Fibroblast of villous mesenchyme (primary cell): ENCODE data around the gene RAD51B. TPM values are rescaled to one million over a fixed set of nuclear protein-coding genes. Genes with fewer than 3 reads are reported as not detected.
A peak's percentile ranks its signal among the peaks of the same experiment; 100 is the strongest.
"Not testable (repeated sequence)": the region's sequence is repeated elsewhere in the genome, so short reads cannot be mapped to it uniquely, and the experiment has no call there.

Source experiments
- DNase-seq: peaks from one replicate; pipeline ENCODE4 v3.0.0-alpha.2; 2010; ENCODE audit warnings: low read depth
- H3K4me3 ChIP-seq: 2 replicates; pipeline ENCODE4 v1.5.1; 2011; ENCODE audit warnings: low read depth, mild to moderate bottlenecking, low read length
- total RNA-seq: library from RNA; depleted of rRNA; stranded (reverse); fragments of >200 nt; gene quantifications from 2 replicates; pipeline ENCODE4 v1.2.3, GENCODE V29; 2012
- TF ChIP-seq, protein P1 (sequence below): IDR thresholded peaks from 2 replicates; pipeline ENCODE4 v1.5.1; 2012; ENCODE audit warnings: low read depth, mild to moderate bottlenecking, low read length; ENCODE audit not compliant: insufficient read depth

The RAD51B gene
- total RNA-seq, 1 donor = 22.0 TPM

DNA sequence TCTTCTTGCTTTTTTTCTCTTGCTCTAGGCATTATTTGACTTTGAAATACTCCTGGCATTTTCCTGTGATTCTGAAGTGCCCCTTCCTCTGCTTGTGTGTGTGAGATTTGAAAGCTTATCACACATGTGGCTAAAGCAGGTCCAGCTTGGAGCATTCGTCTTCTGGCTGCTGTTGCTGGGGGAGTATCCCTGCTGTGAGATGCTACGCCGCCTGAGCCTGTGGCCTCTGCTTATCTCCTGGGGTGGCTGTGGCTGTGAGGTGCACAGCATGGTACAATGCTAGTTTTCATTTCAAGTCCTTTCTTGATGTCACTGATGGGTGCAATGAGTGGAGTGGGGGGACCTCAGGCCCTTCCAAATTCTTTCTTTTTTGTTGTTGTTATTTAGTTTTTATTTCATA, 601.5 kb downstream of the RAD51B start:
- DNase-seq = no peak
- TF ChIP-seq, protein P1, sequence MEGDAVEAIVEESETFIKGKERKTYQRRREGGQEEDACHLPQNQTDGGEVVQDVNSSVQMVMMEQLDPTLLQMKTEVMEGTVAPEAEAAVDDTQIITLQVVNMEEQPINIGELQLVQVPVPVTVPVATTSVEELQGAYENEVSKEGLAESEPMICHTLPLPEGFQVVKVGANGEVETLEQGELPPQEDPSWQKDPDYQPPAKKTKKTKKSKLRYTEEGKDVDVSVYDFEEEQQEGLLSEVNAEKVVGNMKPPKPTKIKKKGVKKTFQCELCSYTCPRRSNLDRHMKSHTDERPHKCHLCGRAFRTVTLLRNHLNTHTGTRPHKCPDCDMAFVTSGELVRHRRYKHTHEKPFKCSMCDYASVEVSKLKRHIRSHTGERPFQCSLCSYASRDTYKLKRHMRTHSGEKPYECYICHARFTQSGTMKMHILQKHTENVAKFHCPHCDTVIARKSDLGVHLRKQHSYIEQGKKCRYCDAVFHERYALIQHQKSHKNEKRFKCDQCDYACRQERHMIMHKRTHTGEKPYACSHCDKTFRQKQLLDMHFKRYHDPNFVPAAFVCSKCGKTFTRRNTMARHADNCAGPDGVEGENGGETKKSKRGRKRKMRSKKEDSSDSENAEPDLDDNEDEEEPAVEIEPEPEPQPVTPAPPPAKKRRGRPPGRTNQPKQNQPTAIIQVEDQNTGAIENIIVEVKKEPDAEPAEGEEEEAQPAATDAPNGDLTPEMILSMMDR = no peak
- no peak overlapping the region for H3K4me3 ChIP-seq

DNA sequence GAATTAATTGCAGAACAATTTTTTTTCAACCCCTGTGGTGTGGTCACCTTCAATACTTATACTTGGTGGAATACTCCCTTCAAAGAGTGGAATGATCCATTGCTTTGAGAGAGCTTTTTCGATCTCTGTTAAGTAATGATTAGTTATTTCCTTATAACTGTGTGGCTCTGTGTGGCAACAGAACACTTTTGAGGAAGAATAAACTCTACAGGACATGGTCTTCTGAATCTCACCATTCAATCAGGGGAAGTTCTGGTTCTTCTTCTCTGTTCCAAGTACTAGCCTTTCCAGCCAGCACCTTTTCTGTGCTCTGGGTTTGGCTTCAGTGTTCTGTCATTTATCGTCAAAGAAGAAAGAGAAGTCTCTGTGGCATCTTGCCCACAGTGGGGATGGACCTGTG, 604.1 kb downstream of the RAD51B start:
- H3K4me3 ChIP-seq = no peak overlapping the region
- TF ChIP-seq, protein P1 = no peak
- no peak for DNase-seq

DNA sequence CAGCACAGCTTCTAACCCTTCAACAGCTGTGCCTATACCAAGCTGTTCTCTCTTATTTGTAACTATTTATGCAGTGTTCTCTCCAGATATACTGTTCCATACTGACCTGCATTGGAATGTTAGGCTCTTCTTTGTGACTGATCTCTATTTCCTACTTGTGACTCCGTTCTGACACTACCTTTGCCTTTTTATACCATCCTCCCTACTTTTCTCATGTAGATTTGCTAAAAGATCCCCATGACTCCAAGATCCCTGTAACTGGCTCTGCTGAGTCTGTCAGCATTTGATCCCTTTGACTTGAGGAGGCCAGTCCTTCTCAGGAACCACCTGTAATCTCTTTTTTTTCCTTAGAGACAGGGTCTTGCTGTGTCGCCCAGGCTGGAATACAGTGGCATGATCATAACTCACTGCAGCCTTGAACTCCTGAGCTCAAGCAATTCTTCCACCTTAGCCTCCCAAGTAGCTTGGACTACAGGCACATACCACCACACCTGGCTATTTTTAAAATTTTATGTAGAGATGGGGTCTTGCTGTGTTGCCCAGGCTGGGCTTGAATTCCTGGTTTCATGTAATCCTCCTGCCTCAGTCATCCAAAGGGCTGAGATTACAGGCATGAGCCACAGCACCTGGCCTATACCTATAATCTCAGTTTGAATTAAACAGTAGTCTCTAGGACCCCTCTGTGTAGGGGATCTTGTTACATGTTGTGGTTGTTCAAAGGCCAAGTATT, 605.0 kb downstream of the RAD51B start:
- no peak overlapping the region for H3K4me3 ChIP-seq
- DNase-seq = no peak
- TF ChIP-seq, protein P1 = no peak

- TF ChIP-seq, protein P1 = no peak
- no peak for DNase-seq
- no peak overlapping the region for H3K4me3 ChIP-seq
Measured at GRCh38 chr14:68426661-68427549, 607.3 kb downstream of the RAD51B start.

DNA sequence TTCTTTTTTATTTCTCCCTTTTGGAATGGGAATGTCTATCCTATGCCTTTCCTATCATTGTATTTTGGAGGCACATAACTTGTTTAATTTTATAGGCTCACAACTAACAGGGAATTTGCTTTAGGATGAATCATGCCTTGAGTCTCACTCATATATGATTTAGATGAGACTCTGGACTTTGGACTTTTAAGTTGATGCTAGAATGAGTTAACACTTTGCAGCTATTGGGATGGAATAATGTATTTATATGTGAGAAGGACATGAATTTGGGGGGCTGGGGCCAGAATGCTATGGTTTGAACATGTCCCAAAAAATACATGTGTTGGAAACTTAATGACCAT, 607.9 kb downstream of the RAD51B start:
- H3K4me3 ChIP-seq = no peak overlapping the region
- TF ChIP-seq, protein P1 = no peak
- DNase-seq = no peak

DNA sequence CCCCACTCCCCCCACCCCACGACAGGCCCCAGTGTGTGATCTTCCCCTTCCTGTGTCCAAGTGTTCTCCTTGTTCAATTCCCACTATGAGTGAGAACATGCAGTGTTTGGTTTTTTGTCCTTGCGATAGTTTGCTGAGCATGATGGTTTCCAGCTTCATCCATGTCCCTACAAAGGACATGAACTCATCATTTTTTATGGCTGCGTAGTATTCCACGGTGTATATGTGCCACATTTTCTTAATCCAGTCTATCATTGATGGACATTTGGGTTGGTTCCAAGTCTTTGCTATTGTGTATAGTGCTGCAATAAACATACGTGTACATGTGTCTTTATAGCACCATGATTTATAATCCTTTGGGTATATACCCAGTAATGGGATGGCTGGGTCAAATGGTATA, 609.3 kb downstream of the RAD51B start:
- not testable (repeated sequence) for H3K4me3 ChIP-seq, DNase-seq

DNA sequence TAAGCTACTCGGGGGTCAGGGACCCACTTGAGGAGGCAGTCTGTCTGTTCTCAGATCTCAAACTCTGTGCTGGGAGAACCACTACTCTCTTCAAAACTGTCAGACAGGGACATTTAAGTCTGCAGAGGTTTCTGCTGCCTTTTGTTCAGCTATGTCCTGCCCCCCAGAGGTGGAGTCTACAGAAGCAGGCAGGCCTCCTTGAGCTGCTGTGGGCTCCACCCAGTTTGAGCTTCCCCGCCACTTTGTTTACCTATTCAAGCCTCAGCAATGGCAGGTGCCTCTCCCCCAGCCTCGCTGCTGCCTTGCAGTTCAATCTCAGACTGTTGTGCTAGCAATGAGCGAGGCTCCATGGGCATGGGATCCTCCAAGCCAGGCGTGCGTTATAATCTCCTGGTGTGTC, 614.6 kb downstream of the RAD51B start:
- DNase-seq, H3K4me3 ChIP-seq: not testable (repeated sequence)

- not testable (repeated sequence) for H3K4me3 ChIP-seq
Measured at GRCh38 chr14:68435631-68436030, 616.1 kb downstream of the RAD51B start.

More at GRCh38 chr14:68435631-68436030, 616.1 kb downstream of the RAD51B start:
- DNase-seq = peak; percentile 41
